NCI-H1694 (cell line): ENCODE data around the gene RFX2.

Source experiments
- DNase-seq: peaks from one replicate; lab custom pipeline; 2025; lab: John Stamatoyannopoulos, UW

The RFX2 gene

GRCh38 chr19:5955636-5955935 is 154.7 kb downstream of the RFX2 start:
- DNase-seq: no peak

GRCh38 chr19:5954293-5954692 is 156.0 kb downstream of the RFX2 start:
- no peak for DNase-seq

GRCh38 chr19:5953680-5954213 is 156.6 kb downstream of the RFX2 start:
- no peak for DNase-seq

GRCh38 chr19:5953030-5953589 is 157.2 kb downstream of the RFX2 start:
- DNase-seq: no peak

GRCh38 chr19:5952193-5953029 is 157.9 kb downstream of the RFX2 start:
- no peak for DNase-seq

- DNase-seq: no peak
Measured at GRCh38 chr19:5951338-5951861, 158.9 kb downstream of the RFX2 start.

- no peak for DNase-seq
Measured at GRCh38 chr19:5950741-5951140, 159.6 kb downstream of the RFX2 start.

- no peak for DNase-seq
Measured at GRCh38 chr19:5949792-5950305, 160.5 kb downstream of the RFX2 start.

- no peak for DNase-seq
Measured at GRCh38 chr19:5948752-5949564, 161.3 kb downstream of the RFX2 start.

GRCh38 chr19:5947435-5947834 is 162.9 kb downstream of the RFX2 start:
- no peak for DNase-seq

GRCh38 chr19:5943623-5944022 is 166.7 kb downstream of the RFX2 start:
- DNase-seq: no peak
